ENCODE results near the gene ATP6V0D1.

- TF ChIP-seq POLR2A (IDR thresholded peaks at IDR 0.05; ENCODE audit: low read length) (no peak), GATA1 (IDR thresholded peaks at IDR 0.05; ENCODE audit: low read depth, low read length) (no peak)
Observed at GRCh38 chr16:67442581-67443255, 38.2 kb downstream of the ATP6V0D1 start.

Measured in erythroblast (primary cell).